ENCODE measurements around the gene KIRREL3.

DNA sequence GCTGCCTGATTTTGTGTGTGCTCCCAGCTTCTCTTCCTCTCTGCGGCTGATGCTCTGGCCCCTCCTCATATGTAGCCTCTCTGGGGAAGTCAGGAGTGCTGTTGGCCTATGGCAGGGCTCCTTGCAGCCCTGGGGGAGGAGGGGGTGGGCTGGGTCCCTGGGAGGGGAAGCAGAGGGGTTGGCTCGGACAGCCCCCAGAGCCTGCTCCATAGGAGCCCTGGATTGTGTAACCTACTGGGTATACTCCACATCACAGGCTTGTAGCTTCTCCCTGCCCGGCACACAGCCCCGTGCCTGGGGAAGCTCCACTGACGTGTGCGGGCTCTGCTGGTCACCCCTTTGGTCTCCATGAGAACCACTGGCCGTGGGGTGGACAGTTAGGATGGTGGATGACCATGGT is 531.3 kb downstream of the KIRREL3 start:
- TF ChIP-seq, protein P1, sequence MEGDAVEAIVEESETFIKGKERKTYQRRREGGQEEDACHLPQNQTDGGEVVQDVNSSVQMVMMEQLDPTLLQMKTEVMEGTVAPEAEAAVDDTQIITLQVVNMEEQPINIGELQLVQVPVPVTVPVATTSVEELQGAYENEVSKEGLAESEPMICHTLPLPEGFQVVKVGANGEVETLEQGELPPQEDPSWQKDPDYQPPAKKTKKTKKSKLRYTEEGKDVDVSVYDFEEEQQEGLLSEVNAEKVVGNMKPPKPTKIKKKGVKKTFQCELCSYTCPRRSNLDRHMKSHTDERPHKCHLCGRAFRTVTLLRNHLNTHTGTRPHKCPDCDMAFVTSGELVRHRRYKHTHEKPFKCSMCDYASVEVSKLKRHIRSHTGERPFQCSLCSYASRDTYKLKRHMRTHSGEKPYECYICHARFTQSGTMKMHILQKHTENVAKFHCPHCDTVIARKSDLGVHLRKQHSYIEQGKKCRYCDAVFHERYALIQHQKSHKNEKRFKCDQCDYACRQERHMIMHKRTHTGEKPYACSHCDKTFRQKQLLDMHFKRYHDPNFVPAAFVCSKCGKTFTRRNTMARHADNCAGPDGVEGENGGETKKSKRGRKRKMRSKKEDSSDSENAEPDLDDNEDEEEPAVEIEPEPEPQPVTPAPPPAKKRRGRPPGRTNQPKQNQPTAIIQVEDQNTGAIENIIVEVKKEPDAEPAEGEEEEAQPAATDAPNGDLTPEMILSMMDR (IDR thresholded peaks at IDR 0.05; ENCODE audit: insufficient read depth, low read length, poor library complexity, severe bottlenecking): no peak
- TF ChIP-seq EZH2phosphoT487 (conservative IDR thresholded peaks at IDR 0.05; ENCODE audit: low read length): no peak

All from SU-DHL-6 (cell line).